Parathyroid adenoma (tissue), 2 donors: ENCODE measurements around the gene EIF5AL1.

Experiments
- H2AFZ ChIP-seq: fragments of 300-600 bp; sonication (generic); one replicate; pipeline ENCODE4 v1.7.0; 2017; ENCODE audit warnings: antibody characterized with exemption, mild to moderate bottlenecking
- H3K27ac ChIP-seq: fragments of 300-600 bp; sonication (generic); one replicate; pipeline ENCODE4 v1.7.0; 2017
- H3K27me3 ChIP-seq: fragments of 300-600 bp; sonication (generic); one replicate; pipeline ENCODE4 v1.7.0; 2017; ENCODE audit warnings: low read length; ENCODE audit not compliant: control insufficient read depth, insufficient read depth
- H3K36me3 ChIP-seq: fragments of 300-600 bp; sonication (generic); one replicate; pipeline ENCODE4 v1.7.0; 2017; ENCODE audit warnings: low read length; ENCODE audit not compliant: control insufficient read depth, insufficient read depth
- H3K4me1 ChIP-seq: fragments of 300-600 bp; sonication (generic); one replicate; pipeline ENCODE4 v1.7.0; 2017; ENCODE audit warnings: control low read depth
- H3K4me2 ChIP-seq: fragments of 300-600 bp; sonication (generic); one replicate; pipeline ENCODE4 v1.7.0; 2017; ENCODE audit warnings: low read length
- H3K4me3 ChIP-seq: fragments of 300-600 bp; sonication (generic); one replicate; pipeline ENCODE4 v1.7.0; 2017; ENCODE audit warnings: low read depth, low read length
- H3K79me2 ChIP-seq: fragments of 300-600 bp; sonication (generic); one replicate; pipeline ENCODE4 v1.7.0; 2017; ENCODE audit warnings: control low read depth
- H3K9ac ChIP-seq: fragments of 300-600 bp; sonication (generic); one replicate; pipeline ENCODE4 v1.7.0; 2017; ENCODE audit warnings: mild to moderate bottlenecking
- H3K9me3 ChIP-seq: fragments of 300-600 bp; sonication (generic); one replicate; pipeline ENCODE4 v1.7.0; 2017; ENCODE audit warnings: low read length; ENCODE audit not compliant: control insufficient read depth
- TF ChIP-seq, protein P1 (sequence below): fragments of 300-600 bp; sonication (generic); IDR thresholded peaks from one replicate; pipeline ENCODE4 v1.7.0; 2017; ENCODE audit warnings: antibody characterized with exemption, mild to moderate bottlenecking
- donor health status: primary hyperparathyroidism.

Gene EIF5AL1

DNA sequence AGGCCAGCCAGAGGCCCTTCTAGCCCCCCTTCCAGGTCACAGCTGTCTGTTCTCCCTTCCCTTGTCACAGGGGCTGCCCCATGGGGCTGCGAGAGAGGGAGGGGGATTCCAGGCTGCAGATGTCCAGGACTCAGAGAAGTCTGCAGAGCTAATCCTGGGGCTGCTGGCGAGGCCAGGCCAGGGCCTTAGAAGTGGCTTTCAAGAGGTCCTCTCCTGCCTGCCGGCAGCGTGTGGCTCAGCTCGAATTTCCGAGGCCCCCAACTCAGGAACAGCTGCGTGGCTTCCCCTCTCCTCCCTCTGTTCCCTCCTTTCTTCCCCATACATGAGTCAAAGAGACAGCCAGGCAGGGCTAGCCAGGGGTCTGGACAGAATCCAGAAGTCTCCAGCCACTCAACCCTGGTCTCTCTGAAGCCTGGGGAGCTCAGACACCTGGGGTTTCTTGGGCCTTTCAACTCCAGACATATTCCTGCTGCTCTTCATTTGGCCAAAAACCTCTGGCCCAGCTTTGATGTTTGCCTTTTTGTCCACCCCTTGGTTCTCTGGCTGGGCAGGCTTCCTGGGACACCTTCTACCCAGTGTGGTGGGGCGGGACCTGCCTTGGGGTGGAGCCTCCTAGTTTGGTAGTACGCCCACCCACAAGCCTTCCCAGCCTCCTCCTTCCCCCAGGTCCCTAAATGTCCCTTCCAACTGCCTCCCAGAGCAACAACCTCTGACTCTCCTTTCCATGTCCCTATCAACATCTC lies 21.8 kb upstream of the EIF5AL1 start:
- Histone ChIP-seq H3K4me1 (no peaks in the 10 kb centered on the region), H3K9me3 (no peaks in the 10 kb centered on the region), H3K9ac (no peak overlapping the region), H3K27ac (no peak overlapping the region), H3K27me3 (no peaks in the 10 kb centered on the region), H3K36me3 (no peaks in the 10 kb centered on the region), H2AFZ (no peak overlapping the region), H3K4me2 (no peak overlapping the region), H3K4me3 (no peak overlapping the region), H3K79me2 (no peaks in the 10 kb centered on the region)
- TF ChIP-seq, protein P1, sequence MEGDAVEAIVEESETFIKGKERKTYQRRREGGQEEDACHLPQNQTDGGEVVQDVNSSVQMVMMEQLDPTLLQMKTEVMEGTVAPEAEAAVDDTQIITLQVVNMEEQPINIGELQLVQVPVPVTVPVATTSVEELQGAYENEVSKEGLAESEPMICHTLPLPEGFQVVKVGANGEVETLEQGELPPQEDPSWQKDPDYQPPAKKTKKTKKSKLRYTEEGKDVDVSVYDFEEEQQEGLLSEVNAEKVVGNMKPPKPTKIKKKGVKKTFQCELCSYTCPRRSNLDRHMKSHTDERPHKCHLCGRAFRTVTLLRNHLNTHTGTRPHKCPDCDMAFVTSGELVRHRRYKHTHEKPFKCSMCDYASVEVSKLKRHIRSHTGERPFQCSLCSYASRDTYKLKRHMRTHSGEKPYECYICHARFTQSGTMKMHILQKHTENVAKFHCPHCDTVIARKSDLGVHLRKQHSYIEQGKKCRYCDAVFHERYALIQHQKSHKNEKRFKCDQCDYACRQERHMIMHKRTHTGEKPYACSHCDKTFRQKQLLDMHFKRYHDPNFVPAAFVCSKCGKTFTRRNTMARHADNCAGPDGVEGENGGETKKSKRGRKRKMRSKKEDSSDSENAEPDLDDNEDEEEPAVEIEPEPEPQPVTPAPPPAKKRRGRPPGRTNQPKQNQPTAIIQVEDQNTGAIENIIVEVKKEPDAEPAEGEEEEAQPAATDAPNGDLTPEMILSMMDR = no peak

DNA sequence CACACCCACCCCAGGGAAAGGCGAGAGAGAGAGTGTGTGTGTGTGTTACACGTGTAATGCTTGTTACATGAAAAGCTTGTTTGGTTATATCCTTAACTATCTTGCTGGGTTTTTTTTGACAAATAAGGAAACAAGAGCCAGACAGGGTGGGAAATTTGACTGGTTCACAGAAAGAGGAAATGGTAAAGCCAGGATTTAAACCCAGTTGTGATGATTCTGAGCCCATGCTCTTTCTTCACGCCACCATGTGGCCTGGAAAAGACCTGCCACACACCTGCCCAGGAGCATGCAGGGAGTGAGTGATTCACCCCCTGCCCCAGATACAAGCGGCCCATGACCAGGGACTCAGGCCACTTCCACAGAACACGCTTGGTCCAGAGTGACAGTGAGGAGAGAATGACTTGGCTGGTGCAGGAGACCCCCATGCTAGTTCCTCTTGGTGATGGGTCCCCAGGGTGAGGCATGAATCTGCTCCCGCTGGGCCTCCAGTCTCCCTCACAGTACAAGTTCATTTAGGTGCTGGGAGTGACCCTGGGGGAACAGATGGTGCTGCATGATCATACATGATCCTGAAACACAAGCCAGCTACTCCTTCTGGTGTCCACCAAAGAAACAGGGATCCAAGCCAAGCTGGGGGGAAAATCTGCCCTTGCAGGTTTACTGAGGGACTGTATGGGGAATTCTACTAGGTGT lies 21.0 kb upstream of the EIF5AL1 start:
- H3K27ac ChIP-seq = no peak overlapping the region

DNA sequence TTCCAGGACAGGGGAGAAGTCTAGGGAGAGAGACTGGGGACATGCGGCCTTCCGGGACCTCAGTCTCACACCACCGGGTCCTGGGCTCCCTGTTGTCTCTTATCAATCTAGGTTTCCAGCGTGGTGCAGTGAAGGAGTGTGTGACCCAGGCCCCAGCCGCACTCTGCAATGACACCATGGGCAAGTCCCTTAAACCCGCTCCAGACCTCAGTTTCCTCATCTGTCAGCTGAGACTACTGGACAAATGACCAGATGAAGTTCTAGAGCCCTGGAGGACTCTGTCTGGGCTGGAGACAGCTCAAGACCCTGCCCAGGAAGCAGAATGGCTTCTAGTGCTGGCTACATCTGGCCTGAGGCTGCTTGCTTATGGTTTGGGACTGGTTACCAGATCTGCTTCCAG lies 20.1 kb upstream of the EIF5AL1 start:
- no peaks in the 10 kb centered on the region for H3K27me3 ChIP-seq
- H3K4me1 ChIP-seq = no peaks in the 10 kb centered on the region
- H3K9me3 ChIP-seq = no peaks in the 10 kb centered on the region
- H3K9ac ChIP-seq = no peak overlapping the region
- no peak overlapping the region for H2AFZ ChIP-seq
- H3K27ac ChIP-seq = no peak overlapping the region
- H3K4me3 ChIP-seq = no peak overlapping the region
- TF ChIP-seq, protein P1 = no peak
- H3K4me2 ChIP-seq = no peak overlapping the region
- H3K79me2 ChIP-seq = no peaks in the 10 kb centered on the region
- no peaks in the 10 kb centered on the region for H3K36me3 ChIP-seq

More for the DNA sequence above, 21.0 kb upstream of the EIF5AL1 start:
- TF ChIP-seq, protein P1 = no peak
- no peaks in the 10 kb centered on the region for H3K4me1 ChIP-seq
- H3K36me3 ChIP-seq = no peaks in the 10 kb centered on the region
- no peak overlapping the region for H2AFZ ChIP-seq
- H3K9ac ChIP-seq = no peak overlapping the region
- H3K4me3 ChIP-seq = no peak overlapping the region
- no peaks in the 10 kb centered on the region for H3K79me2 ChIP-seq
- no peaks in the 10 kb centered on the region for H3K9me3 ChIP-seq
- no peak overlapping the region for H3K4me2 ChIP-seq
- no peaks in the 10 kb centered on the region for H3K27me3 ChIP-seq

DNA sequence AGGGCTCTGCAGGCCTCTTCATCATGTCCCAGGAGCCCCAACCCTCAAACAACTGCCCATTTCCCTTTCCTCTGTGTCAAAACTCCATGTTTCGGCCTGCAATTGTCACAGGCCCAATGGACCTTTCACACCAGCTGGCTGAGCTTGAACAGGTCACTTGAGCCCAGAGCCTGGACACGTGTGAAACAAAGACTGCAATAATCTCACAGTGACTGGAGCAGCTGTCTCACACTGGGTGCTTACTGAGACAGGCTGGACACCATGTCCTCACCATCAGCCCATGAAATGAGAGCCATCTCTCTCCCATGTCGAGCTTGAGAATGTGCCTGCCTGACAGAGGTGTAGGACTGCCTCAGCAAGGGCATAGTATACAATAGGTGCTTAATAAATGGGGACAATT lies 19.5 kb upstream of the EIF5AL1 start:
- Histone ChIP-seq H3K27me3 (no peaks in the 10 kb centered on the region), H3K4me3 (no peak overlapping the region), H3K79me2 (no peaks in the 10 kb centered on the region), H2AFZ (no peak overlapping the region), H3K4me1 (no peaks in the 10 kb centered on the region), H3K9me3 (no peaks in the 10 kb centered on the region), H3K27ac (no peak overlapping the region), H3K4me2 (no peak overlapping the region), H3K36me3 (no peaks in the 10 kb centered on the region), H3K9ac (no peak overlapping the region)
- TF ChIP-seq, protein P1 = no peak
